Breast epithelium (tissue), 3 donors: ENCODE results near the gene FLVCR2.

Source experiments
- POLR2A ChIP-seq: fragments of 450-650 bp; IDR thresholded peaks from one replicate; pipeline ENCODE4 v1.6.1; 2016; ENCODE audit warnings: antibody characterized with exemption, mild to moderate bottlenecking, moderate library complexity
- POLR2AphosphoS5 ChIP-seq, 3 donors: sonication (generic); formaldehyde crosslinking; IDR thresholded peaks; one replicate each; pipeline ENCODE4 v1.6.1; 2017; ENCODE audit warnings: antibody characterized with exemption in 3 of 3
- TF ChIP-seq, protein P1 (sequence below), 3 donors: fragments of 450-650 bp; IDR thresholded peaks; one replicate each; pipeline ENCODE4 v1.5.1; 2016 to 2017; ENCODE audit warnings: antibody characterized with exemption in 3 of 3, mild to moderate bottlenecking in 3 of 3, moderate library complexity in 3 of 3

DNA sequence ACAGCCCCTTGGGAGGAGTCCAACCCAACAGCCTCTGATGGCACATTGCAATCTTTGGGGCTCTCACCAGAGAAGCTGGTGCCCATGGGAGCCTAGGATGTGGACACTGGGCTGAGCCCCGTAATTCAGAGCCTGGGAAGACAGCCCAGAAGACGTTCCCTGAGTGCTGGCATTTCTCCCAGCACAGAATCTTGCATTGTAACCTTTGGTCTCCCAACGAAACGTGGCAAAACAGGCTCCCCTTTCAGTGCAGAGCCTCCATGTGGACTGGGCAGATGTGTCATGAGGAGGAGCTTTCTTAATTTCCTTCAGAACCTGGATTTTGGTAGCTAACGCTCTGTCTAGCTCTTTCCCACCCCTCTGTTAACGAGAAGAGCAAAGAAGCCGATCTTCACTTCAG, 29.9 kb upstream of the FLVCR2 start:
- TF ChIP-seq POLR2A (no peak), POLR2AphosphoS5 (IDR thresholded peaks at IDR 0.05) (no peak)
- TF ChIP-seq, protein P1, sequence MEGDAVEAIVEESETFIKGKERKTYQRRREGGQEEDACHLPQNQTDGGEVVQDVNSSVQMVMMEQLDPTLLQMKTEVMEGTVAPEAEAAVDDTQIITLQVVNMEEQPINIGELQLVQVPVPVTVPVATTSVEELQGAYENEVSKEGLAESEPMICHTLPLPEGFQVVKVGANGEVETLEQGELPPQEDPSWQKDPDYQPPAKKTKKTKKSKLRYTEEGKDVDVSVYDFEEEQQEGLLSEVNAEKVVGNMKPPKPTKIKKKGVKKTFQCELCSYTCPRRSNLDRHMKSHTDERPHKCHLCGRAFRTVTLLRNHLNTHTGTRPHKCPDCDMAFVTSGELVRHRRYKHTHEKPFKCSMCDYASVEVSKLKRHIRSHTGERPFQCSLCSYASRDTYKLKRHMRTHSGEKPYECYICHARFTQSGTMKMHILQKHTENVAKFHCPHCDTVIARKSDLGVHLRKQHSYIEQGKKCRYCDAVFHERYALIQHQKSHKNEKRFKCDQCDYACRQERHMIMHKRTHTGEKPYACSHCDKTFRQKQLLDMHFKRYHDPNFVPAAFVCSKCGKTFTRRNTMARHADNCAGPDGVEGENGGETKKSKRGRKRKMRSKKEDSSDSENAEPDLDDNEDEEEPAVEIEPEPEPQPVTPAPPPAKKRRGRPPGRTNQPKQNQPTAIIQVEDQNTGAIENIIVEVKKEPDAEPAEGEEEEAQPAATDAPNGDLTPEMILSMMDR (IDR thresholded peaks at IDR 0.05), result no peak
